Measurements from ENCODE around the gene SLC9A3. TPM values are rescaled to one million over a fixed set of nuclear protein-coding genes. Genes with fewer than 3 reads are reported as not detected.
A peak's percentile ranks its signal among the peaks of the same experiment; 100 is the strongest.

Gene SLC9A3
- total RNA-seq, 1 experiment from 2014 or later: 1.9 TPM

- Histone ChIP-seq H3K4me3 (ENCODE audit: low read depth, low read length, poor library complexity, severe bottlenecking) (no peak overlapping the region), H3K4me1 (ENCODE audit: insufficient read depth, low read length, poor library complexity, severe bottlenecking) (no peaks in the 10 kb centered on the region), H3K27me3 (replicated peaks; ENCODE audit: insufficient read depth, low read depth, low read length, poor library complexity) (peaks cover 27% of the 10 kb centered on the region), H3K27ac (ENCODE audit: low read depth, low read length, poor library complexity, severe bottlenecking) (no peak overlapping the region), H3K9me3 (ENCODE audit: low read depth, low read length, poor library complexity, severe bottlenecking) (no peaks in the 10 kb centered on the region), H3K36me3 (ENCODE audit: insufficient read depth, low read length, poor library complexity, severe bottlenecking) (no peaks in the 10 kb centered on the region)
- peak; percentile 30 for DNase-seq (ENCODE audit: low spot score)
- POLR2A ChIA-PET (ENCODE audit: low non-redundant PET): no interaction called here
- CTCF ChIA-PET: no interaction called here
- BruUV-seq (replicated peaks): no TSS peak
- TF ChIP-seq EZH2 (IDR thresholded peaks at IDR 0.05; ENCODE audit: borderline replicate concordance, low read depth, low read length, poor library complexity, severe bottlenecking) (no peak), CTCF (conservative IDR thresholded peaks at IDR 0.05; ENCODE audit: low read depth, low read length) (no peak)
- intact Hi-C loops (cut with micrococcal nuclease; ENCODE audit: unreplicated experiment): no loop called here
These were observed 29.6 kb upstream of the SLC9A3 start for GRCh38 chr5:553874-554273.

DNA sequence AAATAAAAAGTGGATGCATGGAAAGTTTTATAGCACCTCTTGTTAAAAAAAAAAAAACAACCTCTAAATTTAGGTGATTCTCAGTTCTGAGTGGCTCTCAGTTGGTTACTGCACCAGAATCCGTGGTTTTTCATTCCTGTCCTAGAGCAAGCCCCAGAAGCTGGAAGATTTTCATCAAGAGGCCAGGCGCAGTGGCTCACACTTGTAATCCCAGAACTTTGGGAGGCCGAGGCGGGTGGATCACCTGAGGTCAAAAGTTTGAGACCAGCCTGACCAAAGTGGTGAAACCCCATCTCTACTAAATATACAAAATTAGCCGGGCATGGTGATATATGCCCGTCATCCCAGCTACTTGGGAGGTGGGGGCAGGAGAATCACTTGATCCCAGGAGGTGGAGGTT is 27.2 kb upstream of the SLC9A3 start:
- POLR2A ChIA-PET (ENCODE audit: low non-redundant PET): no interaction called here
- H3K4me1 ChIP-seq (ENCODE audit: insufficient read depth, low read length, poor library complexity, severe bottlenecking): no peaks in the 10 kb centered on the region
- no peak overlapping the region for H3K27ac ChIP-seq (ENCODE audit: low read depth, low read length, poor library complexity, severe bottlenecking)
- intact Hi-C loops (cut with micrococcal nuclease; ENCODE audit: unreplicated experiment): no loop called here
- no peak overlapping the region for H3K4me3 ChIP-seq (ENCODE audit: low read depth, low read length, poor library complexity, severe bottlenecking)
- H3K27me3 ChIP-seq (replicated peaks; ENCODE audit: insufficient read depth, low read depth, low read length, poor library complexity): peaks cover 26% of the 10 kb centered on the region
- TF ChIP-seq EZH2 (IDR thresholded peaks at IDR 0.05; ENCODE audit: borderline replicate concordance, low read depth, low read length, poor library complexity, severe bottlenecking): no peak
- no TSS peak for BruUV-seq (replicated peaks)
- CTCF ChIA-PET: no interaction called here
- no peak for DNase-seq (ENCODE audit: low spot score)
- H3K36me3 ChIP-seq (ENCODE audit: insufficient read depth, low read length, poor library complexity, severe bottlenecking): no peaks in the 10 kb centered on the region
- H3K9me3 ChIP-seq (ENCODE audit: low read depth, low read length, poor library complexity, severe bottlenecking): no peaks in the 10 kb centered on the region

DNA sequence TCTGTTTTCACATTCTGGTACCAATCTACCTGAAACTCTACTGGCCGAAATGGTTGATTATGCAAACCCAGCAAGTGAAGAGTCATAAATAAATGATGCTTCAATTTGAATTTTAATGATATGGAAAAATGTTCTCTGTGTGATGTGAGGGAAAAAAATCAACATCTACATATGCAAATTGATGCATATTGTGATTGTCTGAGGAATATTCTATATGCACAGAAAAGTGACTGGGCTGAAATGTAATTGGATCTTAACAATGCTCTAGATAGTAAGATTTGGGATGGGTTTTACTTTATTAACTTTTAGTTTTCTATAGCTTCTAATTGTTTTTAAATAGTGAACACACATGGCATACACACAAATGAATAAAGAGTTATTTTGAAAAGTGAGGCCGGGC is 25.0 kb upstream of the SLC9A3 start:
- Histone ChIP-seq H3K27ac (ENCODE audit: low read depth, low read length, poor library complexity, severe bottlenecking) (no peak overlapping the region), H3K4me1 (ENCODE audit: insufficient read depth, low read length, poor library complexity, severe bottlenecking) (no peaks in the 10 kb centered on the region), H3K9me3 (ENCODE audit: low read depth, low read length, poor library complexity, severe bottlenecking) (no peaks in the 10 kb centered on the region), H3K27me3 (replicated peaks; ENCODE audit: insufficient read depth, low read depth, low read length, poor library complexity) (peaks cover 26% of the 10 kb centered on the region), H3K4me3 (ENCODE audit: low read depth, low read length, poor library complexity, severe bottlenecking) (no peak overlapping the region), H3K36me3 (ENCODE audit: insufficient read depth, low read length, poor library complexity, severe bottlenecking) (no peaks in the 10 kb centered on the region)
- DNase-seq (ENCODE audit: low spot score): no peak
- TF ChIP-seq CTCF (conservative IDR thresholded peaks at IDR 0.05; ENCODE audit: low read depth, low read length): no peak
- TF ChIP-seq EZH2 (IDR thresholded peaks at IDR 0.05; ENCODE audit: borderline replicate concordance, low read depth, low read length, poor library complexity, severe bottlenecking): no peak
- CTCF ChIA-PET: no interaction called here
- POLR2A ChIA-PET (ENCODE audit: low non-redundant PET): interaction anchor here (0.7 kb wide), 1 partner anchor 675 kb away, joined by 3 read pairs; no protein-coding TSS in a partner anchor
- intact Hi-C loops (cut with micrococcal nuclease; ENCODE audit: unreplicated experiment): no loop called here
- no TSS peak for BruUV-seq (replicated peaks)

DNA sequence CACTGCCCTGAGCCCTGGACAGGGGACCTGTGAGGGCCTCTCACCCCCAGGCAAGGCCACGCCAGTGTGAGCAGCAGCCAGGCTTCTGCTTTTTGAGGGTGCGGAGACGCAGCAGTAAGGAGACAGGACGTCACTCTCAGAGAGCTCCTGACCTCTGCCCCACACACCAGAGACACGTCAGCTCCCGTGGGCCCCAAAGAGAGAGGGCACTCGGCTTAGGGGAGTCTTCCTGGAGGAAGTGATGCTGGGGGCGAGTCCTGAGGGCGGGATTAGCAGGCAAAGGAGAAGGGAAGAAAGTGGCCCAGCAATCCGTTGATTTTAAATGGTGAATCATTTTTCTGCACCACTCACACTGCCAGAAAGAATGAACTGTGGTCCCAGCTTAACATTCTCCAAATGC is 24.0 kb upstream of the SLC9A3 start:
- Histone ChIP-seq H3K9me3 (ENCODE audit: low read depth, low read length, poor library complexity, severe bottlenecking) (no peaks in the 10 kb centered on the region), H3K4me1 (ENCODE audit: insufficient read depth, low read length, poor library complexity, severe bottlenecking) (no peaks in the 10 kb centered on the region), H3K36me3 (ENCODE audit: insufficient read depth, low read length, poor library complexity, severe bottlenecking) (no peaks in the 10 kb centered on the region), H3K27ac (ENCODE audit: low read depth, low read length, poor library complexity, severe bottlenecking) (no peak overlapping the region), H3K4me3 (ENCODE audit: low read depth, low read length, poor library complexity, severe bottlenecking) (no peak overlapping the region), H3K27me3 (replicated peaks; ENCODE audit: insufficient read depth, low read depth, low read length, poor library complexity) (peaks cover 26% of the 10 kb centered on the region)
- POLR2A ChIA-PET (ENCODE audit: low non-redundant PET): no interaction called here
- no TSS peak for BruUV-seq (replicated peaks)
- DNase-seq (ENCODE audit: low spot score): no peak
- intact Hi-C loops (cut with micrococcal nuclease; ENCODE audit: unreplicated experiment): no loop called here
- TF ChIP-seq CTCF (conservative IDR thresholded peaks at IDR 0.05; ENCODE audit: low read depth, low read length): no peak
- TF ChIP-seq EZH2 (IDR thresholded peaks at IDR 0.05; ENCODE audit: borderline replicate concordance, low read depth, low read length, poor library complexity, severe bottlenecking): no peak
- CTCF ChIA-PET: no interaction called here

Data from A673 (cell line).